Islet precursor cell (in vitro differentiated cells): Measurements from ENCODE around the gene PHOSPHO1.

Experiments
- DNase-seq: peaks from one replicate; pipeline ENCODE4 v3.0.0-alpha.2; 2018

PHOSPHO1 gene

GRCh38 chr17:49241692-49242397, 11.3 kb upstream of the PHOSPHO1 start:
- DNase-seq, result no peak

- DNase-seq, result no peak
Measured at GRCh38 chr17:49241040-49241439, 10.5 kb upstream of the PHOSPHO1 start.

DNA sequence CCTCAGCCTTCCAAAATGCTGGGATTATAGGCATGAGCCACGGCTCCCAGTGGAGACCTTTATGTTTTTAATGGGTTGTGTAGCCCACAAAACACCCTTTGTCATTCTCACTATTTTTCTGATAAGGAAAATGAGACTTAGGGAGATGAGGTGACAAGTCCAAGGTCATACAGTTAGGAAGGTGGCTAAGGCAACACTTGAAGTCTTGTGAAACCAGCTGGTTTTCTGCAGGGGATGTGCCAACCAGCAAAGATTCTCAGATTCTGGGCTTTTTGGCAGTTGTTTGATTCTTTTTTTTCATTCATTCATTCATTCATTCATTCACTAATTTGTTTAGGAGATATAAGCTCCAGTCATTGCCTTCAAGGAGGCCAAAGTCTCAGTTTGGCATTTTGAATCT, 10.0 kb upstream of the PHOSPHO1 start:
- no peak for DNase-seq

- no peak for DNase-seq
Measured at GRCh38 chr17:49239963-49240362, 9.4 kb upstream of the PHOSPHO1 start.

DNA sequence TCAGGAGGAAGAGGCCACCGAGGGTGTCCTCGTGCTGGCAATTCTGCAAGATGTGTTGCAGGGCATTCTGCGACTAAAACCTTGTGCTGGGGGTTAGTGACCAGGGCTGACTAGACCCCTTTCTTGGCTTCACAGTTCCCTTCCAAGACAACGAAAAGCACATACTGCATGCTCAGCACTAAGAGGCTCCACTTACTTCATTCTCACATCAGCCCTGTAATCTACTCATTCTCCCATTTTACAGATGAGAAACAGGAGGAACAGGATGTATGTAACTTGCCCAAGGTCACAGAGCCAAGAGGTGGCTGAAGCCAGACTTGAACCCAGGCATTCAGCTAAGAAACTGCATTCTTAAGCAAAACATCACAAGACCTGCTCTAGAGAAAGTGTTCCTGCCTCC, 5.3 kb upstream of the PHOSPHO1 start:
- DNase-seq, result no peak

GRCh38 chr17:49234509-49235080, 4.0 kb upstream of the PHOSPHO1 start:
- DNase-seq, result no peak

DNA sequence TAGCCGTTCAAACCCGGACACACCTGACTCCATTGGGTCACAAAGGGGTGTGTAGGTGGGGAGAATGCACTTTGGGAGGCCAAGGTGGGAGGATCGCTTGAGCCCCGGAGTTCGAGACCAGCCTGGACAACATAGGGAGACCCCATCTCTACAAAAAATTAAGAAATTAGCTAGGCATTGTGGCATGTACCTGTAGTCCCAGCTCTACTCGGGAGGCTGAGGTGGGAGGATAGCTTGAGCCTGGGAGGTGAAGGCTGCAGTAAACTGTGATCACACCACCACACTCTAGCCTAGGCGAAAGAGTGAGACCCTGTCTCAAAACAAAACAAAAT, 942 bp upstream of the PHOSPHO1 start:
- DNase-seq, result no peak

GRCh38 chr17:49229805-49230600, 584 bp downstream of the PHOSPHO1 start:
- no peak for DNase-seq

DNA sequence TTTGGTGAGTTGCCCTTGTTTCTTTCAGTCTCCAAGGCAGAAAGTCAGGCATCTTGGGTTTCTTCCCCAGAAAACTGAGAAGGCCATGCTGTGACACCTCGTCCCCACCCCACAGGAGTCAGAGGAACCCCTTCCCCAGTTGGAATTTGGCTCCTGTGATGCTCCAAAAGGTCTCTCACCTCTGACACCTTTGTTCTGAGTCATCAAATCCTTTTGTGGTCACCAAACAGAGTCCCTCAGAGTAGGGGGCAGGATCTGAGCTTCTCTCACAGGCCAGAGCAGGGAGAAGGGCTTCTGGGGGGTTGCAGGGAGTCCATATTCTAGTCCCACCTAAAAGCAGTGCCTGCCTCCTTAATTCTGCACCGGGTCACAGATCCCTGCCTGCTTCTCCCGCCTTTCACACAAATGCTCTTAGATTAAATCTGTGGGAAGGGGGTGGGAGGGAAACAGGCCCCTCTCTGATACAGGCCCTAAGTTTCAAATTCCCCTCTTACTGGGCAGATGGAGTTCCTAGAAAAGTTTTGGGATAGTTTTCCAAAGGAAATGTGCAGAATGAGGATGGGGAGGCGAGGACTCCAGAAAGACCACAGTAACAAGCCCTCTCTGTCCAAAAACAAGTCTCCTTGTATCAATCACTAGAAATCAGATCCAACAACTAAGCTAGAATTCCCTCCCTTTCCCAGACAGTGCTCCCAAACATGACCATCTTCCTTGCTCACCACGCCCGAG, 1.3 kb downstream of the PHOSPHO1 start:
- no peak for DNase-seq

DNA sequence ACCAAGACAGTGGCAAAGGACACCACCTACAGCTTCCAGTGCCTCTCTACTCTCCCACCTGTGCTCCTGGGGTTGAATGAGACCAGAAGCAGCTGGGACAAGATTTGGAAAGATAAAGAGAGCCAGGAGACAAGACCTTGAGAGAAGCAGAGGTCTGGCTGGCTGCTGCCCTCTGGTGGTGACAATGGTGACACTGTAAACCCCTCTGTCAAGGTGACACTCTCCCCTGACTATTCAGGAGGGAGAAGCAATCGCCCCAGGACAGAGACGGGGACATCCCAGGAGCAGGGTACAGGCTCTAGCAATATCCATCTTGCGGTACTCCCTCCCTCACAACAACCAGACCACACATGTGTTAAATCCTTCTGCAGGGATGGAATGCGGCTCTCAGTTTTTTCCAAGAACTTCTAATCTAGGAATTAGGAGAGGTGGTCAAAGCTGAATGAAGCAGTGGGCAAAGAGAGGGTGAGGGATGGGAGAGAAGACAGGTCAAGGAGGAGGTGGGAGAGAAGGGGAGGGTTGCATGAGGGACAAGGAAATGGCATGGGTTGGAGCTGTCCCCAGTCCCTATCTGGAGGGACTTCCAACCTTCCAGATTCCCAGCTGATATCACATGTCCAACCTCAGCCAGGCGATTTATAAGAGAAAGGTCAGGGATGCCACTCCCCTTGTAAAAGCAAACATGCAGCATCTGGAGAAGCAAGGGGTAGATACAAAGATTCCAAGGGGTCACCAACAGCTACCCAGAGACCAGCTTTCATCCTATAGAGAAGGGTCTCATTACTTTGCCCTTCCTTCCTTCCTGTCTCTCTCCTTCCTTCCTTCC, 2.9 kb downstream of the PHOSPHO1 start:
- peak; percentile 93 for DNase-seq

DNA sequence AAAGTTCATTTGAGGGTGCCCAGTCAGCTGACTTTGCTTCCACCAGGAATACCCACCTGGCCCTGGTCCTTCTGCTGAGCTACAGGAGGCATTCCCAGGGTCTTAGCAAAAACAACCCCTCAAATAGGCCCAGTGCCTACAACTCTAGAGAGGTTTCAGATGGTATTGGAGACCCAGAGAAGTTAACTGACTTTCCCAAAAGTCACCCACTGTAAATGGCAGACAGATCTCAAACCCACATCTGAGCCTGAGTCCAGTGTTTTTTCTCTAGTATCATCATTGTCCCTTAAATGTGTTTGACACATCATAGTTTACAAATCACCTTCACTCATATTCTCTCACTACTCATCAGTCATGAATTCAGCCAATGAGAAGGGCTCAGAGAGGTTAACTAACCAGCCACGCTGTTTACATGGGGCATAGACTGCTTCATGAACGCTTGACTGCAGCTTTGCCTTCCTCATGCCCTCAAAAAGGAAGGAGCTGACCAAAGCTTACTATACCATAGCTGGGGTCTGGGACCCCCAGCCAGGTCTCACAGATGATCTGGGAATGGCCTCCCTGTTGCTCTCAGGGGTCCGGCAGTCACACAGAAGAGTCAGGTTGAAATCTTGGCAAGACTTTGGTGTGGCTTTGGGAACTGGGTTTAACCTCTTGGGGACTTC, 3.7 kb downstream of the PHOSPHO1 start:
- DNase-seq, result no peak

DNA sequence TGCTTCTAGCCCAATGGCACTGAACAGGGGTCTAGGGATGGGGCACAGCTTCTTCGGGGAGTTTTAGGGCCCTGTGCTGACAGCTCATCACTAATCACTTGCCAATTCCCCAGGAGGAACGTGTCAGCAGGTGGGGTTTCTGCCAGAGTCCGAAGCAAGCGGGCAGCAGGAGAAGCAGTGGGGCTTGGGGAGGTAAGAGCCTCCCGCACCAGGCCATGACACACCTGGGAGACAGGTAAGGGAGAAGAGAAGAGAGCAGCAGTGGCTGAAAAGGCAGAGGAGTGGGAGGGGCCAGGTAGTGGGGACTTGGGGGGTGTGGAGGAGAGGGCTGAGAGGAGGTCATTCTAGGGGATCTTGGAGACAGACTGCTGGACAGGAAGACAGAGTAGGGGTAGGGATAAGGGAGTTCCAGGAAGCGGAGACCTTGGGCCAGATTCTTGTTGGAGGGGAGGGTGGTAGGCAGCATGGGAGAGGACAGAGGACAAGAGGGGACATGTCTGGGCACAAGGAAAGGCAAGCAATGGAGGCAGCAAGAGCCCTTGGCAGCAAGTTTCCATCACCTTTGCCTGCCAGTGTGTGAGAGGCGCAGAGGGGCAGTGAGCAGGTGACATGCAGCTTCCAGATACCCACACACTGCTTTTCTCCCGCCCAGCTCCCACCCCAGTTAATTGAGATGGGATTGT, 4.9 kb downstream of the PHOSPHO1 start:
- no peak for DNase-seq

- no peak for DNase-seq
Measured at GRCh38 chr17:49224997-49225337, 5.6 kb downstream of the PHOSPHO1 start.

- DNase-seq, result peak; percentile 77
Measured at GRCh38 chr17:49224198-49224996, 6.2 kb downstream of the PHOSPHO1 start.

DNA sequence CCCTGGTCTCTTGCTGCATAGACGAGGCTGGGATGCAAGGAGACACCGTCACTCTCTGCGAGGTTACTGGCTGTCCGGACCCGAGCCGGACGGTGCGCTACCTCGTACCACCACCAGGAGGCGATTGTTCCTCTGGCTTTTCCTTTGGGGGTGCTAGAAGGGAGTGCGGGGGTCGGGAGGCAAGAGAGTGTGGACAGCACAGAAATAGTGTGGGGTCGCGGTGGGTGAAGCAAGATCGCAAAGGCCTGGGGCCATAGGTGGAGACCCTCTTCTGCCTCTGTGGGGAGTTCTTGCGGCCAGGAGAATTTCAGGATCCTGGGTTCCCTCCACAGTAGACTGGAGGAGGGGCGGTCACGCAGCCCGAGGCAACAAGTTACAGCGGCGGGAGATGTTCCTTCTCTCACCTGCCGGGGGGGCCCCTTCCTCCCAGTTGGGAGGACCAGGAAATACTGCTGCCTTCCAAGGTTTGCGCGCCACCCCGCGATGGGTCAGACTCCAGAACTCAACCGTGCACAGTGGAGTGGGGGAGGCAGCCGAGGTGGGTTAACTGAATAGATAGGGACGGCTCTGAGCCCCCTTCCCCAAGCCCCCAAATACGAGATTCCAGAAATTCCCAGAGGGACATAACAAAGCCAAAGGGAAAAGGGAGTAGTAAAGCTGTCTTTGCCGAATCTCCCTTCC, 6.9 kb downstream of the PHOSPHO1 start:
- peak; percentile 87 for DNase-seq

DNA sequence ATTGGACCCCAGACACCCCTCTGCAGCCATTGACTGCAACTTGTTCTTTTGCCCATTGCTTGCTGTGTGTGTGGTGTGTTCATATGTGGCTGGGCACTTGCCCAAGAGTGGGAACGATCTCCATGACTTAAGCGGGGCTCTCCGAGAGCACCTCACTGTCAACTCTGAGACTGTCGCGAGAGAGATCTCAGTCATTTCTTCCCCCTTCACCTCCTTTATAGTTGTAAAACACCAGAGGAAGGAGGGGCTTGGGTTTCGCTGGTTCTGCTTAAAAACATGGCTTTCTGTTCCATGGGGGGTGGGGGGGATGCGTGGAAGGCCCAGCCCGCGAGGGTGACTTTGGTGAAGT, 7.4 kb downstream of the PHOSPHO1 start:
- no peak for DNase-seq

DNA sequence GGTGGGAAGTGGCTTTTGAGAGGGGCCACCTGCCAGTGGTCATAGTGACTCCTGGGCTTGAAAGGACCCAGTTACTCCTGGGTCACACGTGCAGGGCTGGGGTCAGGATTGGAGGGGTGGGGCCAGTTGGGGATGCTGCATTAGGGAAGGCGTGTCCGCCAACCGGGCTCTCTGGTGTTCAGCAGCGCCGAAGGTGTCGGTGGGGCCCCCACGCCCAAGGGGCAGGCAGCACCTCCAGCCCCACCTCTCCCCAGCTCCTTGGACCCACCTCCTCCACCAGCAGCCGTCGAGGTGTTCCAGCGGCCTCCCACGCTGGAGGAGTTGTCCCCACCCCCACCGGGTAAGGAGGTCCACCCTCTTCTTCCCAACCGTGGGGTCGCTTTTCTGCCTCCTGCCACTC, 10.6 kb downstream of the PHOSPHO1 start:
- no peak for DNase-seq

GRCh38 chr17:49218941-49219913, 11.4 kb downstream of the PHOSPHO1 start:
- no peak for DNase-seq
